ENCODE measurements around the gene ADCY5. TPM values are rescaled to one million over a fixed set of nuclear protein-coding genes. Genes with fewer than 3 reads are reported as not detected.

The ADCY5 gene
- total and polyA plus RNA-seq, 2 experiments from 2014 or later = 3.1 to 4.7 TPM

DNA sequence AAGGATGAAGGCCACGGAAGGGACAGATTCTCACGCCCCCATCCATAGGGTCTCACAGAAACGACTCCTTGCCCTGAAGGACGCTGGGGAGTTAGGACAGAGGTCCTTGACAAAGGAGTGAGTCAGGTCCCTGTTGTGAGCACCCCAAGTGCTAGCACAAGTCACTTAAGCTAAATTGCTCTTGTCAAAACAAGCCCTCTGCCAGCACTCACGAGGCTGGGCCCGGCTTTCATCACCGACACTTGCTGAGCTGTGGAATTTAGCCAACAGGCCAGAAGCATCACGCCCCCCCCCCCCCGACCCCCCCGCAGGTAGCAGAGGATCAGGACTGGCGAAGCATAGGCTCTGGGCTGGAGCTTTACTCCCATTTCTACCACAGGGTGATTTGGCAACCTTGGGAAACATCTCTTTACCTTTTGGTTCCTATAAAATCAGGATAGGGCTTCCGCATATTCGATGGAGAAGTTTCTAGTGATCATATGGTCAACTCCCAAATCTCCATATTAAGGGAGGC is 75.4 kb downstream of the ADCY5 start:
- H3K4me3 ChIP-seq = no peak overlapping the region
- no peak overlapping the region for H3K4me2 ChIP-seq
- no peaks in the 10 kb centered on the region for H3K27me3 ChIP-seq
- H3K36me3 ChIP-seq (replicated peaks; ENCODE audit: insufficient read depth, low read depth) = no peaks in the 10 kb centered on the region
- no peak overlapping the region for H2AFZ ChIP-seq
- H3K4me1 ChIP-seq (ENCODE audit: insufficient read depth) = peaks cover 10% of the 10 kb centered on the region
- H3K9me3 ChIP-seq (ENCODE audit: low read depth) = no peaks in the 10 kb centered on the region
- 70% methylated on average over 11 of the region's 13 CpGs for WGBS (ENCODE audit: low lambda C conversion rate, missing lambda C conversion rate)
- TF ChIP-seq, protein P1, sequence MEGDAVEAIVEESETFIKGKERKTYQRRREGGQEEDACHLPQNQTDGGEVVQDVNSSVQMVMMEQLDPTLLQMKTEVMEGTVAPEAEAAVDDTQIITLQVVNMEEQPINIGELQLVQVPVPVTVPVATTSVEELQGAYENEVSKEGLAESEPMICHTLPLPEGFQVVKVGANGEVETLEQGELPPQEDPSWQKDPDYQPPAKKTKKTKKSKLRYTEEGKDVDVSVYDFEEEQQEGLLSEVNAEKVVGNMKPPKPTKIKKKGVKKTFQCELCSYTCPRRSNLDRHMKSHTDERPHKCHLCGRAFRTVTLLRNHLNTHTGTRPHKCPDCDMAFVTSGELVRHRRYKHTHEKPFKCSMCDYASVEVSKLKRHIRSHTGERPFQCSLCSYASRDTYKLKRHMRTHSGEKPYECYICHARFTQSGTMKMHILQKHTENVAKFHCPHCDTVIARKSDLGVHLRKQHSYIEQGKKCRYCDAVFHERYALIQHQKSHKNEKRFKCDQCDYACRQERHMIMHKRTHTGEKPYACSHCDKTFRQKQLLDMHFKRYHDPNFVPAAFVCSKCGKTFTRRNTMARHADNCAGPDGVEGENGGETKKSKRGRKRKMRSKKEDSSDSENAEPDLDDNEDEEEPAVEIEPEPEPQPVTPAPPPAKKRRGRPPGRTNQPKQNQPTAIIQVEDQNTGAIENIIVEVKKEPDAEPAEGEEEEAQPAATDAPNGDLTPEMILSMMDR (IDR thresholded peaks at IDR 0.05; ENCODE audit: poor library complexity) = no peak
- TF ChIP-seq EZH2 (IDR thresholded peaks at IDR 0.05; ENCODE audit: borderline replicate concordance) = no peak
- TF ChIP-seq EZH2phosphoT487 (IDR thresholded peaks at IDR 0.05; ENCODE audit: low read depth, severe bottlenecking, unreplicated experiment) = no peak
- no peaks in the 10 kb centered on the region for H3K9me2 ChIP-seq (replicated peaks; ENCODE audit: insufficient read depth)
- no peak overlapping the region for H3K27ac ChIP-seq
- DNase-seq (ENCODE audit: low spot score) = no peak
- H3K79me2 ChIP-seq = no peaks in the 10 kb centered on the region
- H4K20me1 ChIP-seq (ENCODE audit: insufficient read depth, poor library complexity, severe bottlenecking) = no peaks in the 10 kb centered on the region

DNA sequence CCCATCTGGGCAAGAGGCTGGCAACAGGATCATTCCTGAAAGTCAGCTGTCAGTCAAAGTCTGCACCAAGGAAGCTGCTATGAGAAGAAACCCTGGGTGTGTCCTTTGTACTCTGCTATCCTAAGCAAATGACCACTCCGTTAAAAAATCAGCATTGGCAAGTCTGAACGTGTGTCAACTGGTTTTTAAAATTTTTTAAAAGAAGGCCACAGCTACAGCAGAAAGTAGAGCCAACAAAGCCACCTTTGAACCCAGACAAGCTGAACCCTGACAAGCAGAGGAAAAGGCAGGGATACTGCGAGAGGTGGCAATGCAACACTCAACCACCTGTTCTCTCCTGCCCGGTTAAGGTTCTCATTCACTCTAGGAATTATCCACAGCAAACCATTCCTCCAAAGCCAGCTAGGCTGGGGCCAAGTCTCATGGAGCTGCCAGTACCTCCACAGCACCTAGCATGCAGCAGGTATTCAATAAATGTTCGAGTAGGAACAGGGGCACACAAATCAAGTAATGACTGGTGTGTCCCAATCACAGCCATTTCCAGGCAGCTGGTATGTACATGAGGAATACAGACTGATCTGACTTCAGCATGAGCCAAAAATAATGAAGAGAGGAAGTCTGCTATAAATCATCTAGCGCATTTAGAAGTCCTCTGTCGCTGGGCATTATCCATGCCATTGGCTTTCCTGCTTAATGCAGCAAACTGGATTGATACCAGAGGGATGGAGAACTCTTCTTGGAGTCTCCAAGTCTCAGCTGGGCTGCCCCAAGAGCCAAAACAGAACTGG is 76.0 kb downstream of the ADCY5 start:
- Histone ChIP-seq H2AFZ (no peak overlapping the region), H3K4me1 (ENCODE audit: insufficient read depth) (peaks cover 10% of the 10 kb centered on the region), H3K9me3 (ENCODE audit: low read depth) (no peaks in the 10 kb centered on the region), H4K20me1 (ENCODE audit: insufficient read depth, poor library complexity, severe bottlenecking) (no peaks in the 10 kb centered on the region), H3K79me2 (no peaks in the 10 kb centered on the region), H3K9me2 (replicated peaks; ENCODE audit: insufficient read depth) (no peaks in the 10 kb centered on the region), H3K27ac (no peak overlapping the region), H3K36me3 (replicated peaks; ENCODE audit: insufficient read depth, low read depth) (no peaks in the 10 kb centered on the region), H3K27me3 (no peaks in the 10 kb centered on the region), H3K4me3 (no peak overlapping the region), H3K4me2 (no peak overlapping the region)
- no peak for DNase-seq (ENCODE audit: low spot score)
- WGBS (ENCODE audit: low lambda C conversion rate, missing lambda C conversion rate) = 84% methylated on average over 7 of the region's 7 CpGs
- TF ChIP-seq EZH2phosphoT487 (IDR thresholded peaks at IDR 0.05; ENCODE audit: low read depth, severe bottlenecking, unreplicated experiment) = no peak
- TF ChIP-seq, protein P1 (IDR thresholded peaks at IDR 0.05; ENCODE audit: poor library complexity) = no peak
- TF ChIP-seq EZH2 (IDR thresholded peaks at IDR 0.05; ENCODE audit: borderline replicate concordance) = no peak

DNA sequence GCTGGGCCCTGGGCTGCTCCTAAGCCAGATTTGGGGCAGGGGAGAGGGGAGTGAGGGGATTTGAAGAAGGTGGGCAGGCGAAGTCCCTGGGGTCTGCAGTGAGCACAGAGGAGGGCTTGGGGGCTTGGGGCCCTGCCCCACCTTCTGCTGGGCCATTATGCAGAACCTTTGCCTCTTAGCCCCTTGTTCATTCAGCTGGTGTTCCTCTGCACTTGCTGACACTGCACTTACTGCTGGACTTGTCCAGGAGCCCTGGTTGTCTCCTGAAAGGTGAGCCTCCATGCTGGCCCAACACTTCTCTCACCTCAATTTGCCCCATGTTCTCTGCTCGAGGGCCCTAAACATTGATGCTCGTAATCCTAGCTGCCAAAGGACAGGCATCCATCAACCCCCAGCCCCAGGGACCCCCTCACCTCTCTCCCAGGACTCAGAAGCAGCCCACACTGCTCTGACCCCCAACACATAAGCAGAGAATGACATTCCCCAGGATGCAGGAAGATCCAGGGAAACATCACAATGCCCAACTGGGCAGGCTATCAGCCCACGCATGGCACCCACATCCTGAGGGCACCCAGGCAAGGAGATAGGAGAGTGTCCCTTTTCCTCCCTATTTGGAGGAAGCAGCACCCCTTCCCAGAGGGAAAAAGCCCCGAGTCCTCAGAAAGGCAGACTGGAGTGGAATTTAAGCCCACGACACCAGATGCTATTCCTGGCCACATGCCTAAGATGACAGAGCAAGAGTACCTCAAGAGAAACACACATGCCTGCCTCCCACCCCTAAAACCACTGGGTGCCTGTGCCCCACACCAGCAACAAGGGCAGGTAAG is 76.8 kb downstream of the ADCY5 start:
- Histone ChIP-seq H3K4me3 (no peak overlapping the region), H3K79me2 (no peaks in the 10 kb centered on the region), H3K27ac (no peak overlapping the region), H3K4me1 (ENCODE audit: insufficient read depth) (peaks cover 10% of the 10 kb centered on the region), H4K20me1 (ENCODE audit: insufficient read depth, poor library complexity, severe bottlenecking) (no peaks in the 10 kb centered on the region), H3K4me2 (no peak overlapping the region), H3K36me3 (replicated peaks; ENCODE audit: insufficient read depth, low read depth) (no peaks in the 10 kb centered on the region), H3K9me2 (replicated peaks; ENCODE audit: insufficient read depth) (no peaks in the 10 kb centered on the region), H3K27me3 (no peaks in the 10 kb centered on the region), H3K9me3 (ENCODE audit: low read depth) (no peaks in the 10 kb centered on the region), H2AFZ (no peak overlapping the region)
- 71% methylated on average over 6 of the region's 6 CpGs for WGBS (ENCODE audit: low lambda C conversion rate, missing lambda C conversion rate)
- no peak for DNase-seq (ENCODE audit: low spot score)
- no peak for TF ChIP-seq EZH2phosphoT487 (IDR thresholded peaks at IDR 0.05; ENCODE audit: low read depth, severe bottlenecking, unreplicated experiment)

- Histone ChIP-seq H3K4me2 (no peak overlapping the region), H3K9me3 (ENCODE audit: low read depth) (no peaks in the 10 kb centered on the region), H3K4me1 (ENCODE audit: insufficient read depth) (peaks cover 10% of the 10 kb centered on the region), H3K27me3 (no peaks in the 10 kb centered on the region), H3K79me2 (no peaks in the 10 kb centered on the region), H3K4me3 (no peak overlapping the region), H4K20me1 (ENCODE audit: insufficient read depth, poor library complexity, severe bottlenecking) (no peaks in the 10 kb centered on the region), H3K27ac (no peak overlapping the region), H3K9me2 (replicated peaks; ENCODE audit: insufficient read depth) (no peaks in the 10 kb centered on the region), H2AFZ (no peak overlapping the region), H3K36me3 (replicated peaks; ENCODE audit: insufficient read depth, low read depth) (no peaks in the 10 kb centered on the region)
- WGBS (ENCODE audit: low lambda C conversion rate, missing lambda C conversion rate) = 68% methylated on average over 10 of the region's 10 CpGs
- no peak for DNase-seq (ENCODE audit: low spot score)
- TF ChIP-seq, protein P1 (IDR thresholded peaks at IDR 0.05; ENCODE audit: poor library complexity) = no peak
- TF ChIP-seq EZH2phosphoT487 (IDR thresholded peaks at IDR 0.05; ENCODE audit: low read depth, severe bottlenecking, unreplicated experiment) = no peak
- no peak for TF ChIP-seq EZH2 (IDR thresholded peaks at IDR 0.05; ENCODE audit: borderline replicate concordance)
Observed at GRCh38 chr3:123371426-123371825, 77.5 kb downstream of the ADCY5 start.
